Gastroesophageal sphincter (tissue), 4 donors: ENCODE data around the gene SPEG. TPM values are rescaled to one million over a fixed set of nuclear protein-coding genes. Genes with fewer than 3 reads are reported as not detected.
A peak's percentile ranks its signal among the peaks of the same experiment; 100 is the strongest.

ENCODE experiments used
- ATAC-seq: fragments of 150-250 bp; one replicate; pipeline ENCODE4 v1.9.1; 2016; ENCODE audit warnings: mild to moderate bottlenecking, moderate library complexity
- H3K27ac ChIP-seq, 4 donors: fragments of 200-600 bp; sonication (generic) in 3 of 4; 1 replicate in 3 of 4; 2 replicates in 1 of 4; pipeline ENCODE4 v1.5.1; 2016 to 2019
- H3K27me3 ChIP-seq: fragments of 200-600 bp; sonication (generic); one replicate; pipeline ENCODE4 v1.5.1; 2019
- H3K36me3 ChIP-seq, 2 donors: fragments of 200-600 bp; sonication (generic); one replicate each; pipeline ENCODE4 v1.5.1; 2019; ENCODE audit warnings: control low read depth in 1 of 2
- H3K4me1 ChIP-seq, 3 donors: fragments of 200-600 bp; sonication (generic); 1 replicate in 2 of 3; 2 replicates in 1 of 3; pipeline ENCODE4 v1.5.1; 2016 to 2019; ENCODE audit warnings: control low read depth in 2 of 3
- H3K4me3 ChIP-seq, 2 donors: fragments of 200-600 bp; sonication (generic); one replicate each; pipeline ENCODE4 v1.5.1; 2019; ENCODE audit warnings: mild to moderate bottlenecking in 1 of 2, moderate library complexity in 1 of 2
- H3K9me3 ChIP-seq, 3 donors: fragments of 200-600 bp; sonication (generic); one replicate each; pipeline ENCODE4 v1.5.1; 2017 to 2019; ENCODE audit warnings: control low read depth in 2 of 3
- CTCF ChIP-seq, 4 experiments: fragments of 200-600 bp in 2 of 4; fragments of 450-650 bp in 2 of 4; sonication (generic) in 1 of 4; IDR thresholded peaks; one replicate each; pipeline ENCODE4 v1.5.1; 2017 to 2019; ENCODE audit warnings: antibody characterized with exemption in 4 of 4, mild to moderate bottlenecking in 2 of 4, moderate library complexity in 2 of 4
- EP300 ChIP-seq: sonication (generic); formaldehyde crosslinking; IDR thresholded peaks from one replicate; pipeline ENCODE4 v1.6.1; 2017; ENCODE audit warnings: antibody characterized with exemption, mild to moderate bottlenecking
- POLR2A ChIP-seq, 2 donors: fragments of 450-650 bp; IDR thresholded peaks; one replicate each; pipeline ENCODE4 v1.6.1; 2017; ENCODE audit warnings: antibody characterized with exemption in 2 of 2, mild to moderate bottlenecking in 2 of 2, moderate library complexity in 1 of 2
- POLR2AphosphoS5 ChIP-seq: sonication (generic); formaldehyde crosslinking; IDR thresholded peaks from one replicate; pipeline ENCODE4 v1.6.1; 2017; ENCODE audit warnings: antibody characterized with exemption
- WGBS, 2 donors: methylation state at CpG; one replicate each; pipeline ENCODE4 v1.1.5; 2018; ENCODE audit warnings: low coverage in 1 of 2; 5-methylcytosine and 5-hydroxymethylcytosine counted together
- total RNA-seq, 4 donors: library from RNA; depleted of rRNA; stranded (reverse); fragments of >200 nt; gene quantifications; one replicate each; pipeline ENCODE4 v1.1.0, GENCODE V29; 2016

Gene SPEG
- total RNA-seq, 4 donors from 2014 or later: 90.2 to 307 (median 214) TPM

DNA sequence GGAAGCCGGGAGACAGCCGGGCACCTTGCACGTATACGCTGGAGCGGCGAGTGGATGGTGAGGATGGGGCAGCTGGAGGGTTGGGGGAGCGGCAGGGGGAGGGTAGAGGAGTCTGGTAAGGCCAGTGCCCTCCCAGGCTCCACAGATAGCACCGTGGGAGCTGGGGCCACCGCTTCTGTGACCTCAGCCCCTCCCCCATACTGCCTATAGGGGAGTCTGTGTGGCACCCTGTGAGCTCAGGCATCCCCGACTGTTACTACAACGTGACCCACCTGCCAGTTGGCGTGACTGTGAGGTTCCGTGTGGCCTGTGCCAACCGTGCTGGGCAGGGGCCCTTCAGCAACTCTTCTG lies 54.2 kb downstream of the SPEG start:
- peaks cover 0 to 17% (median 11%) of the 10 kb centered on the region in 3 donors for H3K4me1 ChIP-seq
- no peak overlapping the region for H3K4me3 ChIP-seq
- no peak for ATAC-seq
- peak overlapping the region in 3 of 4 donors; percentile 11 to 99 (median 58) for H3K27ac ChIP-seq
- H3K27me3 ChIP-seq: peaks cover 32% of the 10 kb centered on the region
- no peaks in the 10 kb centered on the region for H3K9me3 ChIP-seq
- whole genome bisulfite sequencing, 2 donors: no CpG with 5 or more reads among the region's 14 CpGs
- H3K36me3 ChIP-seq: peaks cover 0 to 100% of the 10 kb centered on the region in 2 donors
- TF ChIP-seq POLR2AphosphoS5 (no peak), EP300 (no peak), CTCF (IDR thresholded peaks at IDR 0.05) (no peak), POLR2A (IDR thresholded peaks at IDR 0.05) (no peak)

DNA sequence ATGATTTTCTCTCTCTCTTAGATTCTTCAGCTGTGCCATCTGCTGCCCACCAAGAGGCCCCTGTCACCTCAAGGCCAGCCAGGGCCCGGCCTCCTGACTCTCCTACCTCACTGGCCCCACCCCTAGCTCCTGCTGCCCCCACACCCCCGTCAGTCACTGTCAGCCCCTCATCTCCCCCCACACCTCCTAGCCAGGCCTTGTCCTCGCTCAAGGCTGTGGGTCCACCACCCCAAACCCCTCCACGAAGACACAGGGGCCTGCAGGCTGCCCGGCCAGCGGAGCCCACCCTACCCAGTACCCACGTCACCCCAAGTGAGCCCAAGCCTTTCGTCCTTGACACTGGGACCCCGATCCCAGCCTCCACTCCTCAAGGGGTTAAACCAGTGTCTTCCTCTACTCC lies 54.7 kb downstream of the SPEG start:
- H3K4me1 ChIP-seq: peaks cover 0 to 17% (median 7%) of the 10 kb centered on the region in 3 donors
- ATAC-seq: no peak
- peaks cover 27% of the 10 kb centered on the region for H3K27me3 ChIP-seq
- H3K9me3 ChIP-seq: no peaks in the 10 kb centered on the region
- 79% methylated on average over 2 of the region's 9 CpGs; no CpG with 5 or more reads in 1 of the 2 donors for WGBS, 2 donors
- H3K27ac ChIP-seq: peak overlapping the region in 3 of 4 donors; percentile 11 to 99 (median 58)
- H3K4me3 ChIP-seq: no peak overlapping the region
- no peak for TF ChIP-seq CTCF (IDR thresholded peaks at IDR 0.05)
- peaks cover 0 to 97% of the 10 kb centered on the region in 2 donors for H3K36me3 ChIP-seq

- TF ChIP-seq CTCF (IDR thresholded peaks at IDR 0.05) (peak in 1 of 4 experiments; percentile 14), POLR2A (IDR thresholded peaks at IDR 0.05) (no peak)
- H3K36me3 ChIP-seq: peaks cover 0 to 88% of the 10 kb centered on the region in 2 donors
- ATAC-seq: no peak
- peaks cover 18% of the 10 kb centered on the region for H3K27me3 ChIP-seq
- H3K4me1 ChIP-seq: peaks cover 0 to 17% (median 0%) of the 10 kb centered on the region in 3 donors
- no peaks in the 10 kb centered on the region for H3K9me3 ChIP-seq
- 71 to 80% methylated on average over 2 to 13 of the region's 23 CpGs for WGBS, 2 donors
- H3K27ac ChIP-seq: peak overlapping the region in 2 of 4 donors; percentile 58 to 99
- no peak overlapping the region for H3K4me3 ChIP-seq
Observed at GRCh38 chr2:219490186-219490585, 55.5 kb downstream of the SPEG start.

GRCh38 chr2:219490600-219491130 lies 56.0 kb downstream of the SPEG start:
- no peaks in the 10 kb centered on the region for H3K9me3 ChIP-seq
- WGBS, 2 donors: 83% methylated on average over 1 of the region's 10 CpGs; no CpG with 5 or more reads in 1 of the 2 donors
- TF ChIP-seq EP300 (no peak), POLR2AphosphoS5 (no peak), CTCF (IDR thresholded peaks at IDR 0.05) (no peak), POLR2A (IDR thresholded peaks at IDR 0.05) (no peak)
- ATAC-seq: no peak
- peaks cover 16% of the 10 kb centered on the region for H3K27me3 ChIP-seq
- no peak overlapping the region for H3K4me3 ChIP-seq
- peaks cover 0 to 20% (median 2%) of the 10 kb centered on the region in 3 donors for H3K4me1 ChIP-seq
- H3K27ac ChIP-seq: peak overlapping the region in 2 of 4 donors; percentile 58 to 99
- H3K36me3 ChIP-seq: peaks cover 0 to 83% of the 10 kb centered on the region in 2 donors

DNA sequence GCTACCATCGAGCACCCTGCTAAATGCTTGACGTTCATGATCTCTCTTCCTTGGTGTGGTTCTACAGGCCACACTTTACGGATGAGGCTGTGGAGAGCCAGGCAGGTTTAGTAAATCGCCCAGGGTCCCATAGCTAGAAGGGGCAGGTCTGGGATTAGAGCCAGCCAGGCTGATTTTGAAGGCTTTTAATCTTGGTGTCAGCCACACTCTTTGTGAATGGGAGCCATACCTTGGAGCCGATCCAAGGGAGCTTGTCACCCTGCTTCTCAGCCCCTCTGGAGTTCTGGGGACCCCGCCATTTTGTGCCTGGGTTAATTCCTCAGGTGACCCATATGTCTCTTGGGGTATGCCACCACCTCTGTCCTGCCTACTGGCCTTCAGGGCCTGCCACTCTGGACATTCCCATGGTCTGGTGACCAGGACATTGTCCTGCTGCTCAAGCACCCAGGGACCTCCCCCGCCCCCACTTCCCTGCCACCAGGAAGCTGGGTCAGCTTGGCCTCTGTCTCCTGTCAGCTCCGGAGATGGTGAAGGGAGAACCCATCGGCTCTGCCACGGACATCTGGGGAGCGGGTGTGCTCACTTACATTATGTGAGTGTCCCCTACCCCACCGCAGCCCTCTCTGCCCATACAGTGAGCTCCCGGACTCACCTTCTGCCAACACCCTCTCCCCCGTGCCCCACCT lies 56.8 kb downstream of the SPEG start:
- peaks cover 0 to 76% of the 10 kb centered on the region in 2 donors for H3K36me3 ChIP-seq
- no peaks in the 10 kb centered on the region for H3K9me3 ChIP-seq
- H3K27me3 ChIP-seq: peaks cover 12% of the 10 kb centered on the region
- H3K27ac ChIP-seq: peak overlapping the region in 3 of 4 donors; percentile 31 to 99 (median 97)
- 41 to 70% methylated on average over 4 to 7 of the region's 14 CpGs for WGBS, 2 donors
- peaks cover 0 to 28% (median 10%) of the 10 kb centered on the region in 3 donors for H3K4me1 ChIP-seq
- no peak overlapping the region for H3K4me3 ChIP-seq
- TF ChIP-seq POLR2AphosphoS5: no peak
- TF ChIP-seq POLR2A (IDR thresholded peaks at IDR 0.05): no peak
- TF ChIP-seq CTCF (IDR thresholded peaks at IDR 0.05): no peak
- no peak for TF ChIP-seq EP300
- ATAC-seq: no peak
